PC-9 (cell line): Measurements from ENCODE around the gene DGKD. TPM values are rescaled to one million over a fixed set of nuclear protein-coding genes. Genes with fewer than 3 reads are reported as not detected.
A peak's percentile ranks its signal among the peaks of the same experiment; 100 is the strongest.

Experiments
- BruUV-seq: library from RNA; stranded (reverse); fragments of 400-500 nt; replicated peaks from 2 replicates; lab custom pipeline; 2021; lab: Mats Ljungman, UMichigan
- CTCF ChIA-PET: fragments of 300-600 bp; sonication (Branson Sonifier 250); formaldehyde crosslinking; loops from one replicate; lab custom pipeline; 2022; ENCODE audit warnings: antibody characterized with exemption; lab: Charles Lee
- POLR2A ChIA-PET: fragments of 300-600 bp; sonication (Branson Sonifier 250); formaldehyde crosslinking; loops from one replicate; lab custom pipeline; 2022; ENCODE audit warnings: antibody characterized with exemption; ENCODE audit not compliant: unreplicated experiment; lab: Charles Lee
- DNase-seq, 2 experiments: peaks; one replicate each; pipeline versions ENCODE4 v3.0.0 to v3.0.0-alpha.2; 2015 to 2022; ENCODE audit warnings: mixed read lengths in 1 of 2
- H2AFZ ChIP-seq: fragments of 200-600 bp; sonication (generic); 2 replicates; pipeline ENCODE4 v1.8.1; 2017; ENCODE audit warnings: antibody characterized with exemption
- H3F3A ChIP-seq: fragments of 200-600 bp; sonication (generic); 2 replicates; pipeline ENCODE4 v1.8.1; 2017; ENCODE audit warnings: antibody characterized with exemption, mild to moderate bottlenecking, low read depth; ENCODE audit not compliant: insufficient read depth
- H3K27ac ChIP-seq: fragments of 200-600 bp; sonication (generic); 2 replicates; pipeline ENCODE4 v1.6.1; 2016; ENCODE audit warnings: mixed run types
- H3K27me3 ChIP-seq: fragments of 200-600 bp; sonication (generic); 2 replicates; pipeline ENCODE4 v1.6.1; 2016; ENCODE audit warnings: low read depth, mixed run types; ENCODE audit not compliant: insufficient read depth
- H3K36me3 ChIP-seq: fragments of 200-600 bp; sonication (generic); 2 replicates; pipeline ENCODE4 v1.6.1; 2016; ENCODE audit warnings: low read depth, mixed run types
- H3K4me1 ChIP-seq: fragments of 200-600 bp; sonication (generic); replicated peaks from 2 replicates; pipeline ENCODE4 v1.6.1; 2016; ENCODE audit warnings: mixed run types; ENCODE audit not compliant: insufficient read depth
- H3K4me2 ChIP-seq: fragments of 200-600 bp; sonication (generic); 2 replicates; pipeline ENCODE4 v1.6.1; 2017; ENCODE audit warnings: mixed run types
- H3K4me3 ChIP-seq: fragments of 200-600 bp; sonication (generic); 2 replicates; pipeline ENCODE4 v1.6.1; 2016; ENCODE audit warnings: mixed run types
- H3K79me2 ChIP-seq: fragments of 200-600 bp; sonication (generic); 2 replicates; pipeline ENCODE4 v1.6.1; 2017; ENCODE audit warnings: low read depth, mixed run types
- H3K9me2 ChIP-seq: fragments of 200-600 bp; sonication (generic); 2 replicates; pipeline ENCODE4 v1.8.1; 2017; ENCODE audit warnings: mild to moderate bottlenecking; ENCODE audit not compliant: insufficient read depth
- H3K9me3 ChIP-seq: fragments of 200-600 bp; sonication (generic); 2 replicates; pipeline ENCODE4 v1.8.1; 2016; ENCODE audit warnings: low read depth; ENCODE audit not compliant: insufficient read depth
- H4K20me1 ChIP-seq: fragments of 200-600 bp; sonication (generic); 2 replicates; pipeline ENCODE4 v1.8.1; 2017; ENCODE audit not compliant: insufficient read depth
- CTCF ChIP-seq: fragments of 200-600 bp; sonication (generic); conservative IDR thresholded peaks from 2 replicates; pipeline ENCODE4 v1.6.1; 2017; ENCODE audit warnings: mixed run types, antibody characterized with exemption, mild to moderate bottlenecking, moderate library complexity
- EZH2 ChIP-seq: fragments of 200-600 bp; sonication (generic); IDR thresholded peaks from 2 replicates; pipeline ENCODE4 v1.8.0; 2017; ENCODE audit warnings: antibody characterized with exemption, low read depth
- intact Hi-C: fragments of 100-400 bp; cut with micrococcal nuclease; formaldehyde crosslinking; loops from one replicate; pipeline ENCODE4 v1.10.0; 2022; ENCODE audit not compliant: unreplicated experiment
- total RNA-seq: library from RNA; stranded (reverse); gene quantifications from 2 replicates; pipeline ENCODE4 v1.2.3, GENCODE V29; 2021

The DGKD gene
- total RNA-seq, 1 experiment from 2014 or later, result 59.5 TPM

DNA sequence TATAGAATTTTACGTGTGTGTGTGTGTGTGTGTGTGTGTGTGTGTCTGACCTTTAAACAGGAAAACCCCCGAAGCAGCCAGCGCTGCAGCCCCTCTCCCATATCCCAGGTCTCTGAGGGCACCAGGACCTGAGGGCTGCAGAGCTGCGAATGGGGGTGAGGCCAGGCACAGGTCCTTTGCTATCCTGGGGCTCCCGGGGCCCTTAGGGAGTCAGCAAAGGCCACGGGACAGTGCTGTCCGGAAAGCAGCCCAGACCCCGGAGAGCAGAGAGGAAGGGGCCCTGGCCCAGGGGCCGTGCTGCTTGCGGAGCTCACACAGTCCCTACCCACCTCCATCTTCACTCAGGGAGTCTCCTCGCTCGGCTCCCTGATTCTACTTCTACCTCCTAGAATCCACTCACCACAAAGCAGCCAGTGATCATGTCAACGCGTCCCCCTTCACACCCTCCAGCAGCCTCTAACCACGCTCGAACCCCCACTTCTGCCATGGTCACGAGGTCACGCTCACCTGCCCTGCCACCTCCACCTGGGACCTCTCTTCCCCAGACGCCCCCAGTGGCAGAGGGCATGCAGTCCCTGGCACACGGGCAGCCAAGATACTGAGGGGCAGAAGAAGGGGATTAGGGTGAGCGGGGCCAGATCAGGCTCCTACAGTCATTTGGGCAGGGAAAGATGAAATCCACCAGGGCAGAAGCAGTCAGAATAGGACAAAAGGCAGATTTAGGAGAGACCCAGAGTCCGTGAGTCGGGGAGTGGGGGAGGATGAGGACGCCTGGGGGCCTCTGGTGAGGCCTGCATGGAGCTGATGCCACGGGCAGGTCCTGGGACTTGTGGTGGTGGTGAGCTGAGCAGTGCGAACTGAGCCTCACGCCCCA is 125.6 kb downstream of the DGKD start:
- TF ChIP-seq EZH2 (no peak), CTCF (no peak)
- Histone ChIP-seq H3K36me3 (peaks cover 19% of the 10 kb centered on the region), H4K20me1 (no peaks in the 10 kb centered on the region), H3K4me2 (no peak overlapping the region), H3K4me3 (no peak overlapping the region), H3K79me2 (no peaks in the 10 kb centered on the region), H3K27ac (no peak overlapping the region), H3K4me1 (peaks cover 4% of the 10 kb centered on the region), H3K9me2 (no peaks in the 10 kb centered on the region), H3F3A (peaks cover 11% of the 10 kb centered on the region; the same call in 1 of the 2 replicates), H2AFZ (no peak overlapping the region), H3K27me3 (no peaks in the 10 kb centered on the region), H3K9me3 (no peaks in the 10 kb centered on the region)
- no TSS peak for BruUV-seq
- intact Hi-C loops, result no loop called here
- ChIA-PET CTCF (no interaction called here), POLR2A (no interaction called here)
- no peak for DNase-seq

DNA sequence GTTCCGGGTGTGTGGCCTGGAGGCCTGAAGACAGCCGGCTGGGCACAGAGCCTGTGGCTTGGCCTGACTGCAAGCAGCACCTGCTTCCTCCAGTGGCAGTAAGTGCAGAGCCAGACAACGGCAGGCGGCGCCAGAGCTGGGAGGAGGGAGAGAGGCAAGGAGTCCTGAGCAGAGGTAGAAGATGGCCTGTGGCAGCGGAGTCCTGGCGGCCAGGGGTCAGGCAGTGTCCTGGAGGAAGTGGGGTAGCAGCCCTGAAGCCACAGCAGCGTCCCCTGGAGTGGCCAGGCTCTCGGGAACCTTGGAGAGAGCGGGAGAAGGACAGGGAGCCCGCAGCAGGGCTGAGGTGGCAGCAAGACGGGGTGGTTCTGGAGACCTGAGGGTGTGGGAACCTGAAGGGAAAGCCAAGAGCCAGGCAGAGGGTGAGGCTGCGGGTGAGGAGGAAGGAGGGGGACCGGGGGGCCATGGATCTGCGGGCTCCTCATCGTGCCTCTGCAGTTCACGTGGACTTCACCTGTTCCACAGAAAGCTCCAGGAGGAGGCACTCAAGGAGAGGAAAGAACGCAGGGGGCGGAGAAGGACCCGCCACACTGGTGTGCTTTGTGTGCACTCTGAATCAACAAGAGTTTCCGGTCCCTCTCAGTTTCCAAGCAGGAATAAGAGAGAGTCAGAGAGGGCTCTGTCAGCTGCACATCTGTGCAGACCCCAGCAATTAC is 126.4 kb downstream of the DGKD start:
- Histone ChIP-seq H3K9me3 (no peaks in the 10 kb centered on the region), H3K27me3 (no peaks in the 10 kb centered on the region), H3K4me1 (peaks cover 12% of the 10 kb centered on the region), H3K4me3 (no peak overlapping the region), H4K20me1 (no peaks in the 10 kb centered on the region), H3K36me3 (peaks cover 27% of the 10 kb centered on the region), H3K9me2 (no peaks in the 10 kb centered on the region), H3K79me2 (peaks cover 7% of the 10 kb centered on the region; the same call in 1 of the 2 replicates), H3K27ac (no peak overlapping the region), H2AFZ (no peak overlapping the region), H3F3A (peaks cover 14% of the 10 kb centered on the region), H3K4me2 (no peak overlapping the region)
- intact Hi-C loops, result no loop called here
- ChIA-PET CTCF (no interaction called here), POLR2A (no interaction called here)
- DNase-seq, result peak in 1 of 2 experiments; percentile 33
- no TSS peak for BruUV-seq
- TF ChIP-seq EZH2, result no peak
- no peak for TF ChIP-seq CTCF

DNA sequence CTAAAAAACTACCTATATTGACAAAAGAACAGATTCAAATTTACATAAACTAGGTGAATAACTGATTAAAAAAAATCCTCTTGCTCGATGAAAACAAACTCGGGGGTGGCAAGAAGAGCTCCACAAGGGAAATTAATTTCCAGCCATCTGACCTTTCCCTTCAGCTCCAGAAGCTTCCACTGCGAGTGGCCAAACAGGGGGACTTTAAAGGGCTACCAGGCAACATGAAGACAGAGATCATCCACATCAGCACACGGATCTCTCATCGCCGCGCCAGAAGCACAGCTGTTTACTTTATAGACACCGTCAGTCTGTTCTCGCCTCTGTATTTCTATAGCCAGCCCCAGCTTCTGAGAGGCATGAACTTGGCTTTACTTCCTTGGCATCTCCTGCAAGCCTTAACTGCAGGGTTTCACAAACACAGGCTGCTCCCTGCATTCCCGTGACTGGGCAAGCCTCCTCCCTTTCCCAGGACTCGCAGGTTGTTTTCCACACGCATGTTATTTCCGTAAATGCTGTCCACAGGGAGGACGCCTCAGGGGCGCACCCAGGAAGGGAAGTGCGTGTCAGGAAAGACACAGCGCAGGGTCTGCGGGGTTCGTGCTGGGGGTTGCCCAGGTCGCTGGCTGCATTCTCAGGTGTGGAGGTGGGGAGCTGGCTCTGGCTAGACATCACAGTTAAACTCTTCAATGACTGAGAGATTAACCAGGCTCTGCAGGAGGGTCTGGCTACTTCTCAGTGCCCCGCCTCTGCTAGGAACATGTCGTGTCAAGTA is 127.3 kb downstream of the DGKD start:
- no peaks in the 10 kb centered on the region for H4K20me1 ChIP-seq
- DNase-seq, result no peak
- H3K27me3 ChIP-seq, result no peaks in the 10 kb centered on the region
- H3K4me3 ChIP-seq, result no peak overlapping the region
- CTCF ChIA-PET, result no interaction called here
- intact Hi-C loops, result no loop called here
- H3K9me2 ChIP-seq, result no peaks in the 10 kb centered on the region
- peaks cover 21% of the 10 kb centered on the region for H3K4me1 ChIP-seq
- no TSS peak for BruUV-seq
- H3K36me3 ChIP-seq, result peaks cover 28% of the 10 kb centered on the region
- POLR2A ChIA-PET, result interaction anchor here (0.6 kb wide), 1 partner anchor 293 kb away, joined by 4 read pairs; no protein-coding TSS in a partner anchor
- no peak overlapping the region for H2AFZ ChIP-seq
- peaks cover 9% of the 10 kb centered on the region; the same call in 1 of the 2 replicates for H3K79me2 ChIP-seq
- H3K9me3 ChIP-seq, result no peaks in the 10 kb centered on the region
- H3F3A ChIP-seq, result peaks cover 23% of the 10 kb centered on the region
- TF ChIP-seq EZH2 (no peak), CTCF (no peak)
- H3K27ac ChIP-seq, result no peak overlapping the region
- no peak overlapping the region for H3K4me2 ChIP-seq
